GM21786 (cell line): Measurements from ENCODE around the gene CCDC39.

ENCODE experiments used
- ATAC-seq: cut with Tn5 transposase; IDR thresholded peaks from one replicate; pipeline ENCODE4 v1.9.1; 2021; ENCODE audit not compliant: unreplicated experiment

The CCDC39 gene

GRCh38 chr3:180679178-180680096 is at the start of gene CCDC39:
Gene CCDC39, minus strand, starts transcription at chr3:180679489. Its CDS starts 109 bp downstream, at chr3:180679380.
- ATAC-seq = peak; percentile 92

GRCh38 chr3:180720012-180720411 is 40.7 kb upstream of the CCDC39 start:
- ATAC-seq = no peak

GRCh38 chr3:180707896-180708295 is 28.6 kb upstream of the CCDC39 start:
- ATAC-seq = no peak

- no peak for ATAC-seq
Observed at GRCh38 chr3:180705619-180706018, 26.3 kb upstream of the CCDC39 start.

- no peak for ATAC-seq
Observed at GRCh38 chr3:180704532-180704931, 25.2 kb upstream of the CCDC39 start.

- no peak for ATAC-seq
Observed at GRCh38 chr3:180700941-180701340, 21.7 kb upstream of the CCDC39 start.

GRCh38 chr3:180698760-180699270 is 19.5 kb upstream of the CCDC39 start:
- ATAC-seq = no peak

- no peak for ATAC-seq
Observed at GRCh38 chr3:180694321-180694720, 15.0 kb upstream of the CCDC39 start.

- ATAC-seq = no peak
Observed at GRCh38 chr3:180693656-180694055, 14.4 kb upstream of the CCDC39 start.

GRCh38 chr3:180690061-180690460 is 10.8 kb upstream of the CCDC39 start:
- no peak for ATAC-seq

GRCh38 chr3:180684807-180685206 is 5.5 kb upstream of the CCDC39 start:
- no peak for ATAC-seq

GRCh38 chr3:180683816-180684215 is 4.5 kb upstream of the CCDC39 start:
- no peak for ATAC-seq

- ATAC-seq = peak; percentile 49
Observed at GRCh38 chr3:180680097-180680430, 775 bp upstream of the CCDC39 start.

GRCh38 chr3:180678231-180678630 is 1.1 kb downstream of the CCDC39 start:
- no peak for ATAC-seq

- ATAC-seq = no peak
Observed at GRCh38 chr3:180661444-180661843, 17.8 kb downstream of the CCDC39 start.

GRCh38 chr3:180657094-180657493 is 22.2 kb downstream of the CCDC39 start:
- ATAC-seq = no peak

GRCh38 chr3:180656406-180656805 is 22.9 kb downstream of the CCDC39 start:
- no peak for ATAC-seq

- ATAC-seq = peak; percentile 55
Observed at GRCh38 chr3:180646187-180646790, 33.0 kb downstream of the CCDC39 start.

- ATAC-seq = no peak
Observed at GRCh38 chr3:180640987-180641386, 38.3 kb downstream of the CCDC39 start.

- no peak for ATAC-seq
Observed at GRCh38 chr3:180633722-180634121, 45.6 kb downstream of the CCDC39 start.

- no peak for ATAC-seq
Observed at GRCh38 chr3:180631317-180631716, 48.0 kb downstream of the CCDC39 start.

GRCh38 chr3:180630371-180630770 is 48.9 kb downstream of the CCDC39 start:
- no peak for ATAC-seq
